CD4-positive, alpha-beta T cell treated with Interleukin-12 subunit alpha and Interleukin-12 subunit beta, for 1 hour (primary cell): ENCODE data around the gene C1orf21.

Source experiments
- DNase-seq: peaks from one replicate; pipeline ENCODE4 v3.0.0-alpha.2; 2020

The C1orf21 gene

DNA sequence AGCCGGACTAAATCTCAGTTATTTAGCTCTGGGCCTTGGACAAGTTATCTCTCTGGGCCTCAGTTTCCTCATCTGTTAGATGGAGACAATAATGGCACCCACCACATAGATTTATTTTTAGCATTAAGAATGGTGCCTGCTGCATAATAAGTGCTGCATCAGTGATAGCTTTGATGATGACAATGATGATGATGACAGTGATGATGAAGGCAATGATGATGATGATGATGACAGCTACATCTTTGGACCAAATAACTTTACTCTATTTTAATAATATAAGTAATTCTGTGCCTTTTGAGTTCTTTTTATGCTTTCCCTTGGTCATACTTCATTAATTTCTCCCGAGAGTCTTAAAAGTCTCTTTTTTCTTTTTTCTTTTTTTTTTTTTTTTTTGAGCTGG, 143.4 kb downstream of the C1orf21 start:
- no peak for DNase-seq

DNA sequence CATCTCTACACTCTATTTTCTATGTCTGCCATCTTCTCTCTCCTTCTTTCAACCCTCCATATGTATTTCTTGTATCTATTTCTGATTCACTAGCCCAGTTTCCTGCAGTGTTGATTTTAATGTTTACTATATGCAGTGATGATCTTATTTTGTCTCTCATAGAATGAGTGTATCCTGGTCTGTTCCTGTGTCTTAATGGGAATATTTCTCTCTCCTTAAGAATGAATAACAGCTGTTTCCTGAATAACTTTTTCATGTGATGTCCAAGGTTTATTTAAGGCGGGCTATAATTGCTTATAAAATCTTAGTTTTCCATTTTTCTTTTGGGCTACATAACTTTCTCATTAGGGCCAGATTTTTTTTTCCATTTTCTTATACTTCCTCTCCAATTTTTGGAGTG, 144.5 kb downstream of the C1orf21 start:
- no peak for DNase-seq

GRCh38 chr1:184532199-184532598, 145.4 kb downstream of the C1orf21 start:
- DNase-seq, result no peak

DNA sequence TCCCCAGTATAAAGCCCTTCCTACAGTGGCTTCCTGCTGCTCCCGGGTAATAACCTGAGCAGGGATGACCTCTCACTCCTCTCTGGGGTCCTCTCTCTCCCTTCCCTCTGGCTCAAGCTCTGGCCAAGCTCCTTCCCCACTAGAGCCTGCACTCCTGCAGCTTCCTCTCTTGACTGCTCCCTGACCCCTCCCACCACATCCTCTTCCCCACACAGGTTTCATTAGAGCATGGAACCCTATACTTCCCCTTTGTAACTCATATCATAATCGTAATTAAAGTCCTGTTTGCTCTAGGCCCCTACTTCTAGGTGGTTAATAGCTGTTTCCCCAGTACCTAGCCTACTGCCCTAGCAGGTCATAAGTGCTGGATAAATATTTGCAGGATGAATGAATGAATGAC, 146.2 kb downstream of the C1orf21 start:
- no peak for DNase-seq

DNA sequence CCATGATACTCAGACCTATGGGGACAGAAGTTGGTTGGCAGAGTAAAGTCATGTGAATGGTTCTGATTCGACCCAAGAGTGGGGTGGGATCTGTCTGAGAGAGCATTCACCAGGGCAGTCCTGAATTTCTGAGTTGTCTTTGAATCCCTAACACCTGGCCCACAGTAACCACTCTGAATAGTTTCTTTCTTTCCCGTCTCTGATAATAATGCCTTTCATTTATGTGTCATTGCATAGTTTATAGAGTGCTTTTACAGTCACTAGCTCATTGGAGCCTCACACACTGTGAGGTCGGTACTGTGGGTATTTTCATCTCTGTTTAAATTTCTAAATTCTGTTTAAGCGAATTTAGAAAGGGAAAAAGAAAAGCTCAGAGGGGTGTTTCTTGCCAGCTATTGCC, 147.1 kb downstream of the C1orf21 start:
- DNase-seq, result no peak

GRCh38 chr1:184534690-184535089, 147.9 kb downstream of the C1orf21 start:
- no peak for DNase-seq

- no peak for DNase-seq
Measured at GRCh38 chr1:184535191-184535970, 148.6 kb downstream of the C1orf21 start.

- DNase-seq, result no peak
Measured at GRCh38 chr1:184536246-184536985, 149.6 kb downstream of the C1orf21 start.

DNA sequence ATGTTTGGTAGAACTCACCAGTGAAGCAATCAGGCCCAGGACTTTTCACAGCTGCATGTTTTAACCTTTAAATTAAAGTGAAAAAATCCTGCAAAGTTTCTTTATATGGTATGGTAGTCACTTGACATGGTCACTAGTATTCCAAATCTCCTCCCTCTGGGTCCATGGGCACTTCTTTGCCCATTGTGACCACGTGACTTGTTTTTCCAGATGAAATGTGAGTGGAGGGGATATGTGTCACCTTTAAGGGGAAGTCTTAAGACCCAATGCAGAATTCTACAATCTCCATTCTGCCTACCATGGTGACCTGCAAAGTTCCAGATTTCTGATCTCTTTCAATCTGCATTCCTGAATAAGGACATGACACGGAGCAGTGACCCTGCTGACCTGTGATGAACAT, 152.8 kb downstream of the C1orf21 start:
- DNase-seq, result no peak

DNA sequence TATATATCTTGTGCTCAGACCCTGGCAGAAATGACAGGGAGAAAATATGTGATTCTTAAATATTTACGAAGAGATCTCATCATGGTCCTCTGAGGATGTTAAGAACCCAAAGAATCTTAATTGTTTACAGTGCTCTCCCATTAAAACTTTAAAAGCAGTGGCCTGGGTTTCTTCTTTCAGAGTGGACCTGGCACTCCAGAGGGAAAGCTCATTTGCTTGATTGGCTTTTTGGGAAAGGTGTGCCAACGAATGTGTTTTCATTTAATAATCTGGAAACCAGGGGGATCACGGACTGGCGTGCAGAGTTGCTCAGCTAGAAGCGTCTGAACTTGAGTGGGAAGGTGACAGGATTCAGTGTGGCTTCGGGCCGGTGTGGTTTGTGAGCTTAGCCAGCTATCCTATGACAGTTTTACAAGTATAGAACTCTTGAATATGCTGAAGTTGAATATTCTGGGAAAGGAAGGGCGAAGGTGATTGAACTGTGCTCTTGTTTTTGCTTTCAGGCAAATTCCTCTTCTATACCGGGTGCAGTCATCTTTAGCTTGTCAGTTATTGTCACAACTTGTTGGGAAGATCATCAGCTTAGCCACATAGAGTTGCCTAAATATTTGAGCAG, 154.8 kb downstream of the C1orf21 start:
- DNase-seq, result no peak

GRCh38 chr1:184542291-184542690, 155.5 kb downstream of the C1orf21 start:
- no peak for DNase-seq

DNA sequence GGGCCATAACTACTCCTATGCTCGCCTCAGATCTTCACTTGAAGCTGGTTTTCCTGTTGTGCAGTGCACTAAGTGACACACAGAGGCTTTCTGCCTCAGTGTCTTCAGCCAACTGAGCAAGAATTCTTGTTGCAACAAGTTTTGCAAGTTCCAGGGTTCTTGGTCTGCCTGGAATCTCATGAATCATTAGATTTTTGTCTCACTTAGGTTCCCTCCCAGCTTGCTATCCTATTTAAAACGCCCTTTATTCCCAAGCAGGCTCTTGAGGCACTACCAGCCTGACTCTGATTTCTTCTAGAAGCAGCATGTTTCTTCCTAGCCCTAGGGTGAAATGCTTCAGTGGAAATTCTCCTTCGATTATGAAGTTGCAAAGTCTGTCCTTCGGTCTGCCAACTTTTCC, 158.8 kb downstream of the C1orf21 start:
- DNase-seq, result no peak

DNA sequence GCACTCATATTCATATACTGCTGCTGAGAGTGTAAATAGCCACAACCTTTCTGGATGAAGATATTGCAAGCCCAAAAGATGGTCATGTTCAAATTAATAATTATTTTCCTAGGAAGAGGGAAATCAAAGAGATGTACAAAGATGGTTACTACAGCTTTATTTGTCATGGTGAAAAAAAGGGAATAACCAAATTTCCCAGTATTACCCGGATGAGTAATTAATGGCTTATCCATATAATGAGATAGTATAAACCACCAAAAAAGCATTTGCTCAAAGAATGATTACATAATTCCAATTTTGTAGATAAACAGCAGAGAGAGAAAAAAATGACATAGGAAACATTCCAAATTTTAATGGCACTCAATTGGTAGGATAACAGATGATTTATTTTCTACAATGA, 165.6 kb downstream of the C1orf21 start:
- DNase-seq, result no peak

DNA sequence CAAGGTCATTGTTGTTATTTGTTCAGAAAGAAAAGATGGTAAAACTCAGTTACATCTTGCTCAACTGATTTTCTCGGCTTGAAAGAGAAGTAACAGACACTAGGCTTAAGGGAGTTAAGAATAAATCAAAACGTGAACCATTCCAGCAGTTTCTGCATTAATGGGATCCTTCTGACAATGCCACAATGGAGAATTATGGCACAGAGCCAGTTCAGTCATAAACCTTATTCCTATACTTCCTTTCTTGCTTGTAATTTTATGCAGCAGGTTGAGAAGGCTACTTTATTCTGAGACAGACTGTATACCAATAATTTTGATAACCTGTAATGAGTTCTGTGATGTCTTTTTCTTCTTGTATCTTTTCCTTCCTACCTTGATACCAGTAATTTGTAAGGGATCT, 167.0 kb downstream of the C1orf21 start:
- no peak for DNase-seq

GRCh38 chr1:184555665-184556641, 169.1 kb downstream of the C1orf21 start:
- no peak for DNase-seq

DNA sequence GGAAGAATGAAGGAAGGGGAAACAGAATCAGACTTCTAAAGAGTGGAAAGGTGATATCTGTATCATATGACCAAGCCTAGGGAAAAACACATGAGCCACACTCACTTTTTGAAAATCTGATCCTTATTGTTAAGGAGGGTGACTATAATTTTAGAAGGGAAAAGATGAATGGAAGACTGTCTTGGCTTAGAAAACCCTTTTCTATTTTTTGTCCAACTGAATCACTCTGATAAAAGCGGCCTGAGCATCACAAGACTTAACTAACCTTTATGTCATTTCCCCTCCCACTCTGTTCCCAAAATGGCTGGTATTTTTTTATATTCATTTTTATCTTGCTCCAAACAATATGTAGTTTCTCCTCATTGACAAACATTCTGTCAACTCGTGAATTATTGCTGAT, 169.8 kb downstream of the C1orf21 start:
- no peak for DNase-seq

GRCh38 chr1:184557423-184558347, 170.9 kb downstream of the C1orf21 start:
- DNase-seq, result no peak

GRCh38 chr1:184558691-184559090, 171.9 kb downstream of the C1orf21 start:
- no peak for DNase-seq

- no peak for DNase-seq
Measured at GRCh38 chr1:184559117-184559713, 172.4 kb downstream of the C1orf21 start.

GRCh38 chr1:184562806-184563205, 176.0 kb downstream of the C1orf21 start:
- DNase-seq, result no peak

DNA sequence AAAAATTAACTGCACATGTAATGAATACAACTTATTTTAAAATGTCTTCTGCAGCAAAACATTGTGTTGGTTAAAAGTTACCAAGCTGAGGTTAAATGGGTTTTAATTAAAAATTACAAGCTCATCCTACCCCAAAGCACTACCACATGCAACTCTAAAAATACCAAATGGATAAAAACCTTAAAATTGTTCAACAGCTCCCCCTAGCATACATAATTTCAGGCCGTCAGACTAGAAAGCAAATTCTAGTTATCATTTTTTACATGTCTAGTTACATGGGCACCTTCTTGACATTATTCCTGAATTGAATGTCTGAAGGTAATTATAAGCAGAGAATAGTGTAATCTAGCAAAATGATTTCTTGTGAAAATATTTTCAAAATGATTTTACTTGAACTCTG, 176.5 kb downstream of the C1orf21 start:
- no peak for DNase-seq
